ENCODE data around the gene LYSMD4.

The LYSMD4 gene

DNA sequence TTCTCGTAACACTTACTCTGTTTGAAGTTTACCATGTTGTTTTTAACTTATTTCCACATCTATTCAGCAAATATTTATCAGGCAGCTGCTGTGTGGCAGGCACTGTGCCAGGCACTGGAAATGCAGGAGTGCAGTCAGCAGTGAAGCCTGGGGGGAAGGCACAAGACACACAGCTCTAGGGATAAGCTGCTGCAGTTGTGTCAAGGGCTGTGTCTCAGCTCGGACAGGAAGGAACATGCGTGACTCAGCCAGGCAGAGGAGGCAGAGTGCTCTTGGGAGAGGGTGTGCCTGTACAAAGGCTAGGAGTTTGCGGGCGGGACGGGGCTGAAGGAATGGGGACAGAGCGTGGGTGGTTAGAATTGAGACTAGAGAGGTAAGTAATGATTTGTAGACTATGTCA is 24.7 kb downstream of the LYSMD4 start:
- TF ChIP-seq, protein P1, sequence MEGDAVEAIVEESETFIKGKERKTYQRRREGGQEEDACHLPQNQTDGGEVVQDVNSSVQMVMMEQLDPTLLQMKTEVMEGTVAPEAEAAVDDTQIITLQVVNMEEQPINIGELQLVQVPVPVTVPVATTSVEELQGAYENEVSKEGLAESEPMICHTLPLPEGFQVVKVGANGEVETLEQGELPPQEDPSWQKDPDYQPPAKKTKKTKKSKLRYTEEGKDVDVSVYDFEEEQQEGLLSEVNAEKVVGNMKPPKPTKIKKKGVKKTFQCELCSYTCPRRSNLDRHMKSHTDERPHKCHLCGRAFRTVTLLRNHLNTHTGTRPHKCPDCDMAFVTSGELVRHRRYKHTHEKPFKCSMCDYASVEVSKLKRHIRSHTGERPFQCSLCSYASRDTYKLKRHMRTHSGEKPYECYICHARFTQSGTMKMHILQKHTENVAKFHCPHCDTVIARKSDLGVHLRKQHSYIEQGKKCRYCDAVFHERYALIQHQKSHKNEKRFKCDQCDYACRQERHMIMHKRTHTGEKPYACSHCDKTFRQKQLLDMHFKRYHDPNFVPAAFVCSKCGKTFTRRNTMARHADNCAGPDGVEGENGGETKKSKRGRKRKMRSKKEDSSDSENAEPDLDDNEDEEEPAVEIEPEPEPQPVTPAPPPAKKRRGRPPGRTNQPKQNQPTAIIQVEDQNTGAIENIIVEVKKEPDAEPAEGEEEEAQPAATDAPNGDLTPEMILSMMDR (IDR thresholded peaks at IDR 0.05; ENCODE audit: extremely low read depth, insufficient read depth, missing control alignments) = no peak
- DNase-seq (ENCODE audit: low spot score) = no peak
- in situ Hi-C loops (cut with MboI; ENCODE audit: low pct_unique_long_range_greater_than_20kb, low sequenced_read_pairs, unreplicated experiment) = loop anchor here (10.0 to 25.0 kb wide), 2 partner anchors 204 to 421 kb away; no protein-coding TSS in a partner anchor

- in situ Hi-C loops (cut with MboI; ENCODE audit: low pct_unique_long_range_greater_than_20kb, low sequenced_read_pairs, unreplicated experiment) = loop anchor here (10.0 to 25.0 kb wide), 2 partner anchors 203 to 420 kb away; no protein-coding TSS in a partner anchor
- no peak for DNase-seq (ENCODE audit: low spot score)
- TF ChIP-seq, protein P1 (IDR thresholded peaks at IDR 0.05; ENCODE audit: extremely low read depth, insufficient read depth, missing control alignments) = no peak
Measured at GRCh38 chr15:99707473-99708270, 25.6 kb downstream of the LYSMD4 start.

- TF ChIP-seq, protein P1 (IDR thresholded peaks at IDR 0.05; ENCODE audit: extremely low read depth, insufficient read depth, missing control alignments) = no peak
- in situ Hi-C loops (cut with MboI; ENCODE audit: low pct_unique_long_range_greater_than_20kb, low sequenced_read_pairs, unreplicated experiment) = loop anchor here (10.0 to 25.0 kb wide), 2 partner anchors 202 to 419 kb away; no protein-coding TSS in a partner anchor
- no peak for DNase-seq (ENCODE audit: low spot score)
Measured at GRCh38 chr15:99706557-99707303, 26.5 kb downstream of the LYSMD4 start.

- DNase-seq (ENCODE audit: low spot score) = peak; percentile 63
- in situ Hi-C loops (cut with MboI; ENCODE audit: low pct_unique_long_range_greater_than_20kb, low sequenced_read_pairs, unreplicated experiment) = loop anchor here (10.0 to 25.0 kb wide), 2 partner anchors 200 to 417 kb away; no protein-coding TSS in a partner anchor
- TF ChIP-seq, protein P1 (IDR thresholded peaks at IDR 0.05; ENCODE audit: extremely low read depth, insufficient read depth, missing control alignments) = peak; percentile 71
Measured at GRCh38 chr15:99704444-99704838, 28.8 kb downstream of the LYSMD4 start.

GRCh38 chr15:99703603-99704443 is 29.4 kb downstream of the LYSMD4 start:
- in situ Hi-C loops (cut with MboI; ENCODE audit: low pct_unique_long_range_greater_than_20kb, low sequenced_read_pairs, unreplicated experiment) = loop anchor here (10.0 to 25.0 kb wide), 2 partner anchors 199 to 417 kb away; no protein-coding TSS in a partner anchor
- TF ChIP-seq, protein P1 (IDR thresholded peaks at IDR 0.05; ENCODE audit: extremely low read depth, insufficient read depth, missing control alignments) = peak; percentile 6
- peak; percentile 57 for DNase-seq (ENCODE audit: low spot score)
